SU-DHL-6 (cell line): Measurements from ENCODE around the gene AP3D1.

Experiments
- H2AFZ ChIP-seq: fragments of 200-600 bp; sonication (generic); 2 replicates; pipeline ENCODE4 v1.6.1; 2014; ENCODE audit warnings: low read depth, mild to moderate bottlenecking, moderate library complexity, mixed read lengths, antibody characterized with exemption, low read length; ENCODE audit not compliant: severe bottlenecking
- H3F3A ChIP-seq: fragments of 200-600 bp; shearing (Covaris generic); 2 replicates; pipeline ENCODE4 v1.6.0; 2016; ENCODE audit warnings: antibody characterized with exemption, mild to moderate bottlenecking; ENCODE audit not compliant: insufficient read depth
- H3K27ac ChIP-seq: fragments of 200-600 bp; sonication (generic); 2 replicates; pipeline ENCODE4 v1.5.1; 2016; ENCODE audit warnings: low read depth, mild to moderate bottlenecking, low read length, moderate library complexity, mixed read lengths
- H3K27me3 ChIP-seq: fragments of 200-600 bp; sonication (generic), shearing (Covaris generic); 2 replicates; pipeline ENCODE4 v1.6.0; 2014; ENCODE audit warnings: mild to moderate bottlenecking, low read length
- H3K36me3 ChIP-seq: fragments of 200-600 bp; sonication (generic); 2 replicates; pipeline ENCODE4 v1.6.1; 2014; ENCODE audit warnings: mild to moderate bottlenecking, low read length, mixed read lengths
- H3K4me2 ChIP-seq: fragments of 300-600, 200-600 bp; shearing (Covaris generic), sonication (generic); 2 replicates; pipeline ENCODE4 v1.6.0; 2014; ENCODE audit warnings: low read length, low read depth, mild to moderate bottlenecking; ENCODE audit not compliant: poor library complexity, severe bottlenecking
- H3K4me3 ChIP-seq: fragments of 200-600 bp; sonication (generic); 2 replicates; pipeline ENCODE4 v1.5.1; 2014; ENCODE audit warnings: antibody characterized with exemption, low read length, mild to moderate bottlenecking, mixed read lengths; ENCODE audit not compliant: insufficient read depth, poor library complexity, severe bottlenecking
- H3K79me2 ChIP-seq: fragments of 200-600 bp; sonication (generic); 2 replicates; pipeline ENCODE4 v1.6.1; 2014; ENCODE audit warnings: mild to moderate bottlenecking, low read length, moderate library complexity; ENCODE audit not compliant: insufficient read depth
- H3K9ac ChIP-seq: fragments of 200-600 bp; sonication (generic); 2 replicates; pipeline ENCODE4 v1.7.0; 2014; ENCODE audit warnings: mild to moderate bottlenecking, low read length
- H3K9me2 ChIP-seq: fragments of 200-600 bp; sonication (generic); replicated peaks from 2 replicates; pipeline ENCODE4 v1.6.1; 2014; ENCODE audit warnings: low read length; ENCODE audit not compliant: insufficient read depth
- H3K9me3 ChIP-seq: fragments of 200-600 bp; sonication (generic); 2 replicates; pipeline ENCODE4 v1.6.1; 2014; ENCODE audit warnings: low read length, mixed read lengths; ENCODE audit not compliant: insufficient read depth
- H4K20me1 ChIP-seq: fragments of 200-600 bp; sonication (generic); 2 replicates; pipeline ENCODE4 v1.6.1; 2014; ENCODE audit warnings: low read depth, mild to moderate bottlenecking, antibody characterized with exemption, low read length, moderate library complexity, mixed read lengths
- EZH2phosphoT487 ChIP-seq: fragments of 200-600 bp; sonication (generic), shearing (Covaris generic); conservative IDR thresholded peaks from 2 replicates; pipeline ENCODE4 v1.6.1; 2018; ENCODE audit warnings: mild to moderate bottlenecking, antibody characterized with exemption, low read length, moderate library complexity, mixed read lengths
- TF ChIP-seq, protein P1 (sequence below): fragments of 200-600 bp; sonication (generic); IDR thresholded peaks from one replicate; pipeline ENCODE4 v1.5.1; 2017; ENCODE audit warnings: antibody characterized with exemption, mild to moderate bottlenecking, low read length, moderate library complexity; ENCODE audit not compliant: insufficient read depth, poor library complexity, severe bottlenecking

The AP3D1 gene

DNA sequence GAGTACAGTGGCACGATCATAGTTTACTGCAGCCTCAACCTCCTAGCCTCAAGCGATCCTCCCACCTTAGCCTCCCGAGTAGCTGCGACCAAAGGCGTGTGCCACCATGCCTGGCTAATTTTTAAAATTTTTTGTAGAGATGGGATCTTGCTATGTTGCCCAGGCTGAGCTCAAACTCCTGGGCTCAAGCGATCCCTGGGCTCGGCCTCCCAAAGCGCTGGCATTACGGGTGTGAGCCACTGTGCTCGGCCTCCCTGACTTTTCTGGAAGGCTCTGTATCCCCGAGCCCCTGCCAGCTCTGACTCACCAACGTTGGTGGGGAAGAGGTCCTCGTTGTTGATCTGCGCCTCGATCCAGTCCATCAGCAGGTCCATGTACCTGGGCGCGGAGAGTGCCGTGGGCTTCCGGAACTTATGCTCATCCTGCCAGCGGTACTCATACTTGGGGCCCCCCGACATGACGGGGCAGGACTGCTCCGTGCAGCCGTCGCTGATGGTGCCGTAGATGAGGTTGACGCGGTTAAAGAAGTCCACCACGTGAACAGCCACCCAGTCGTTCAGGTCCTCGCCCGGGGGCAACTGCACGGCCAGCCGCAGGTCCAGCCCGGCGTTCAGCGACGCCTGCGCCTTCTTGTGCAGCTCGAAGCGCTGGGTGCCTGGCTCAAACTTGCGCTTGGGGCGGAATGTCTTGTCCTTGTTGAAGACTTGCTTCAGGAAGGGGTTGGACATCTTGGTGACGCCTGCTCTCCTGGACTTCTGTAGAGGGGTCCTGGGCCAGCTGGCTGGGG is 73.3 kb downstream of the AP3D1 start:
- Histone ChIP-seq H3K4me2 (no peak overlapping the region), H3K36me3 (peaks cover 9% of the 10 kb centered on the region), H3K9me3 (no peaks in the 10 kb centered on the region), H3K27ac (no peak overlapping the region), H2AFZ (no peak overlapping the region), H3F3A (peaks cover 21% of the 10 kb centered on the region), H3K9me2 (no peaks in the 10 kb centered on the region), H3K9ac (no peak overlapping the region), H3K4me3 (no peak overlapping the region), H3K27me3 (no peaks in the 10 kb centered on the region), H4K20me1 (no peaks in the 10 kb centered on the region; the same call in 1 of the 2 replicates), H3K79me2 (peaks cover 65% of the 10 kb centered on the region)
- TF ChIP-seq, protein P1, sequence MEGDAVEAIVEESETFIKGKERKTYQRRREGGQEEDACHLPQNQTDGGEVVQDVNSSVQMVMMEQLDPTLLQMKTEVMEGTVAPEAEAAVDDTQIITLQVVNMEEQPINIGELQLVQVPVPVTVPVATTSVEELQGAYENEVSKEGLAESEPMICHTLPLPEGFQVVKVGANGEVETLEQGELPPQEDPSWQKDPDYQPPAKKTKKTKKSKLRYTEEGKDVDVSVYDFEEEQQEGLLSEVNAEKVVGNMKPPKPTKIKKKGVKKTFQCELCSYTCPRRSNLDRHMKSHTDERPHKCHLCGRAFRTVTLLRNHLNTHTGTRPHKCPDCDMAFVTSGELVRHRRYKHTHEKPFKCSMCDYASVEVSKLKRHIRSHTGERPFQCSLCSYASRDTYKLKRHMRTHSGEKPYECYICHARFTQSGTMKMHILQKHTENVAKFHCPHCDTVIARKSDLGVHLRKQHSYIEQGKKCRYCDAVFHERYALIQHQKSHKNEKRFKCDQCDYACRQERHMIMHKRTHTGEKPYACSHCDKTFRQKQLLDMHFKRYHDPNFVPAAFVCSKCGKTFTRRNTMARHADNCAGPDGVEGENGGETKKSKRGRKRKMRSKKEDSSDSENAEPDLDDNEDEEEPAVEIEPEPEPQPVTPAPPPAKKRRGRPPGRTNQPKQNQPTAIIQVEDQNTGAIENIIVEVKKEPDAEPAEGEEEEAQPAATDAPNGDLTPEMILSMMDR, result no peak
- no peak for TF ChIP-seq EZH2phosphoT487

DNA sequence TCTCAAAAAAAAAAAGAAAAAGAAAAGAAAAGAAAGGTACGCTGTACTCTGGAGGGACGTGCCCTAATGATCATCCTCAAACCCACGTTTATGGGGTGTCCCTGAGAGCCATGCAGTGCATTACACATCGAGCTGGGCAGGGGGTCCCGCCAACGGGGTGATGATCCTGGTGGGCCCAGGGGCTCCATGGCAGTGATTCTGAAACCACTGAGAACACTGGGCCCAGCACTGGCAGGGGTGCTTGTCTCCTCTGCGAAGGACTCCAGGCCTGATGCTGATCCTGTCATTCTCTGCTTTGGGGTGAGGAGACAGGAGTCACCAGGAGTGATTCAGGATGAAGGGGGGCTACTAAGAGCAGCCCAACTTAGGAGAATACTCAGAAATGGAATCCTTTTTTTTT is 74.0 kb downstream of the AP3D1 start:
- Histone ChIP-seq H3K79me2 (peaks cover 58% of the 10 kb centered on the region), H3F3A (peaks cover 24% of the 10 kb centered on the region), H4K20me1 (no peaks in the 10 kb centered on the region; the same call in 1 of the 2 replicates), H3K9me2 (no peaks in the 10 kb centered on the region), H3K27me3 (no peaks in the 10 kb centered on the region), H2AFZ (no peak overlapping the region), H3K27ac (no peak overlapping the region), H3K9ac (no peak overlapping the region), H3K4me3 (no peak overlapping the region), H3K36me3 (peaks cover 16% of the 10 kb centered on the region), H3K9me3 (no peaks in the 10 kb centered on the region), H3K4me2 (no peak overlapping the region)
- no peak for TF ChIP-seq EZH2phosphoT487
- TF ChIP-seq, protein P1, result no peak

DNA sequence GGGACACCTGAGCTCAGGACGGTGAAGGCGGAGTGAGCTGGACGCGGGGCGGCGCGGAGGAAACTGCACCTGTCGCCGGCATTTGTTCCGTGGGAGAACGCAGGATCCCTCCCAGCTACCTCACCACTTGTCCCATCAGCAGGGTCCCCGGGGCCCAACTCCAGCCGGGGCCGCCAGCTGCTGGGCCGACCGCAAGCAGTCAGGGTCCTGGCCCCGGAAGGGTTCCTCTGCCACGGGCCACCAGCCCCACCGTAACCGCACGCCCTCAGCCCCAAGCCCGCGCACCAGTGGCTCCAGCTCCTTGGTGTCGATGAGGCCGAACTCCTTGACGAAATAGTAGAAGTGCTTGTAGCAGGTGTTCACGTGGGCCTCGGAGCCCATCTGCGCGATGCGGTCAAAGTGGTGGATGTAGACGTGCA is 74.8 kb downstream of the AP3D1 start:
- Histone ChIP-seq H3K27ac (no peak overlapping the region), H2AFZ (no peak overlapping the region), H3K9me2 (no peaks in the 10 kb centered on the region), H4K20me1 (no peaks in the 10 kb centered on the region; the same call in 1 of the 2 replicates), H3K9me3 (no peaks in the 10 kb centered on the region), H3K27me3 (no peaks in the 10 kb centered on the region), H3K79me2 (peaks cover 50% of the 10 kb centered on the region), H3K4me3 (no peak overlapping the region), H3K36me3 (peaks cover 18% of the 10 kb centered on the region), H3K4me2 (no peak overlapping the region), H3F3A (peaks cover 29% of the 10 kb centered on the region), H3K9ac (no peak overlapping the region)
- TF ChIP-seq, protein P1, result no peak
- no peak for TF ChIP-seq EZH2phosphoT487
